Epidermal melanocyte (primary cell): ENCODE measurements around the gene WNT2B.

Source experiments
- DNase-seq: peaks from one replicate; pipeline ENCODE4 v3.0.0; 2011; ENCODE audit warnings: low spot score; ENCODE audit not compliant: insufficient read length

WNT2B gene

GRCh38 chr1:112565800-112566199, 57.0 kb downstream of the WNT2B start:
- no peak for DNase-seq

- no peak for DNase-seq
These were observed 66.5 kb downstream of the WNT2B start for GRCh38 chr1:112575154-112575804.

- DNase-seq: no peak
These were observed 67.5 kb downstream of the WNT2B start for GRCh38 chr1:112576240-112576639.
